HepG2 (cell line): Measurements from ENCODE around the gene TMEM139. TPM values are rescaled to one million over a fixed set of nuclear protein-coding genes. Genes with fewer than 3 reads are reported as not detected.

ENCODE experiments used
- ATAC-seq: fragments of 200-7000 bp; cut with Tn5 transposase; 3 replicates; pipeline ENCODE4 v1.9.1; 2020; ENCODE audit warnings: mild to moderate bottlenecking, moderate library complexity
- BruUV-seq: library from RNA; stranded (reverse); fragments of 400-500 nt; replicated peaks from 2 replicates; lab custom pipeline; 2021; lab: Mats Ljungman, UMichigan
- CTCF ChIA-PET: fragments of 300-600 bp; formaldehyde crosslinking; extraction: SDS; loops from one replicate; lab custom pipeline; 2021; ENCODE audit warnings: low total read pairs, inconsistent platforms, low intra/inter-chr PET ratio; lab: Yijun Ruan, JAX
- POLR2A ChIA-PET: fragments of 350-600 bp; sonication (Branson Sonifier 250); formaldehyde crosslinking; loops from one replicate; lab custom pipeline; 2020; ENCODE audit warnings: antibody characterized with exemption, inconsistent platforms; lab: Yijun Ruan, JAX
- DNase-seq: peaks from one replicate; pipeline ENCODE4 v3.0.0-alpha.2; 2015; ENCODE audit warnings: low spot score
- FAIRE-seq: peaks from 3 replicates; lab custom pipeline; 2011; peaks lifted over from hg19 to GRCh38; lab: Jason Lieb, UNC
- H2AFZ ChIP-seq: one replicate; pipeline ENCODE4 v1.6.1; 2011; ENCODE audit warnings: low read length, inconsistent platforms
- H3K27ac ChIP-seq: fragments of 300-600 bp; 3 replicates; pipeline ENCODE4 v1.8.0; 2011; ENCODE audit warnings: mixed run types, mild to moderate bottlenecking, mixed read lengths, low read length, inconsistent platforms; ENCODE audit not compliant: insufficient read depth; ENCODE audit errors: extremely low read length
- H3K27me3 ChIP-seq, 2 experiments: fragments of 200-600 bp in 1 of 2; 2 replicates in 1 of 2; 3 replicates in 1 of 2; pipeline versions ENCODE4 v1.6.0 to v1.8.0; 2011; ENCODE audit warnings: low read length in 2 of 2, mild to moderate bottlenecking in 2 of 2, moderate library complexity in 2 of 2, inconsistent platforms in 1 of 2; ENCODE audit not compliant: insufficient read depth in 2 of 2, control insufficient read depth in 1 of 2
- H3K36me3 ChIP-seq, 2 experiments: fragments of 200-600 bp in 1 of 2; replicated peaks in 1 of 2; 2 replicates in 1 of 2; 3 replicates in 1 of 2; pipeline versions ENCODE4 v1.5.1 to v1.8.0; 2011; ENCODE audit warnings: low read length in 2 of 2, inconsistent platforms in 1 of 2; ENCODE audit not compliant: insufficient read depth in 2 of 2, control insufficient read depth in 1 of 2
- H3K4me1 ChIP-seq: 2 replicates; pipeline ENCODE4 v1.5.1; 2012; ENCODE audit warnings: low read length, inconsistent platforms; ENCODE audit not compliant: insufficient read depth
- H3K4me2 ChIP-seq: 2 replicates; pipeline ENCODE4 v1.6.0; 2011; ENCODE audit warnings: low read depth, low read length, inconsistent platforms
- H3K4me3 ChIP-seq, 3 experiments: fragments of 200-600 bp in 1 of 3; sonication (generic), shearing (Covaris generic) in 1 of 3; replicated peaks in 1 of 3; 2 replicates each; pipeline ENCODE4 v1.5.1; 2011 to 2016; ENCODE audit warnings: low read length in 3 of 3, inconsistent platforms in 2 of 3, low read depth in 2 of 3, mild to moderate bottlenecking in 2 of 3, control low read depth in 1 of 3, mixed read lengths in 1 of 3; ENCODE audit not compliant: insufficient read depth in 1 of 3
- H3K79me2 ChIP-seq: one replicate; pipeline ENCODE4 v1.6.1; 2011; ENCODE audit warnings: low read length, inconsistent platforms; ENCODE audit not compliant: insufficient read depth
- H3K9ac ChIP-seq: 2 replicates; pipeline ENCODE4 v1.6.0; 2011; ENCODE audit warnings: mild to moderate bottlenecking, low read depth, low read length, inconsistent platforms; ENCODE audit not compliant: insufficient read depth
- H3K9me3 ChIP-seq: 2 replicates; pipeline ENCODE4 v1.5.1; 2012; ENCODE audit warnings: mild to moderate bottlenecking, low read length
- H4K20me1 ChIP-seq: 2 replicates; pipeline ENCODE4 v1.6.0; 2011; ENCODE audit warnings: inconsistent platforms, mild to moderate bottlenecking, low read length, moderate library complexity; ENCODE audit not compliant: insufficient read depth
- ARID2 ChIP-seq: sonication (generic); formaldehyde crosslinking; IDR thresholded peaks from 2 replicates; pipeline ENCODE4 v1.8.1; 2022; ENCODE audit warnings: mild to moderate bottlenecking, missing genetic modification reagents, borderline replicate concordance
- ATF7 ChIP-seq, 2 experiments: fragments of 450-650 bp in 1 of 2; sonication (generic) in 1 of 2; formaldehyde crosslinking in 1 of 2; IDR thresholded peaks; 2 replicates each; pipeline versions ENCODE4 v1.4.0 to v1.6.1; 2016 to 2020; ENCODE audit warnings: antibody characterized with exemption in 1 of 2, mild to moderate bottlenecking in 1 of 2, missing genetic modification reagents in 1 of 2
- CEBPG ChIP-seq: IDR thresholded peaks from 2 replicates; pipeline ENCODE4 v1.6.1; 2016
- FIP1L1 ChIP-seq: fragments of 200-400 bp; formaldehyde crosslinking; IDR thresholded peaks from 2 replicates; pipeline ENCODE4 v1.6.1; 2018; ENCODE audit warnings: low read depth, mild to moderate bottlenecking, low read length, moderate library complexity, borderline replicate concordance; ENCODE audit not compliant: insufficient read depth
- FOXK1 ChIP-seq: sonication (generic); formaldehyde crosslinking; IDR thresholded peaks from 2 replicates; pipeline ENCODE4 v1.4.0; 2020; ENCODE audit warnings: low read depth, missing genetic modification reagents, borderline replicate concordance
- PAX8 ChIP-seq: sonication (generic); formaldehyde crosslinking; IDR thresholded peaks from 2 replicates; pipeline ENCODE4 v1.8.0; 2022; ENCODE audit warnings: mild to moderate bottlenecking, missing genetic modification reagents, borderline replicate concordance
- TAF15 ChIP-seq: fragments of 200-400 bp; formaldehyde crosslinking; IDR thresholded peaks from one replicate; pipeline ENCODE4 v1.6.1; 2018; ENCODE audit warnings: mild to moderate bottlenecking, low read depth, low read length; ENCODE audit not compliant: poor library complexity, severe bottlenecking
- TCF7L2 ChIP-seq: IDR thresholded peaks from 2 replicates; pipeline ENCODE4 v1.6.1; 2011; ENCODE audit warnings: mild to moderate bottlenecking, low read depth, low read length, moderate library complexity
- ZNF3 ChIP-seq: IDR thresholded peaks from 2 replicates; pipeline ENCODE4 v1.7.0; 2017; ENCODE audit warnings: inconsistent platforms
- ZNF441 ChIP-seq: sonication (generic); formaldehyde crosslinking; IDR thresholded peaks from 2 replicates; pipeline ENCODE4 v1.7.0; 2021; ENCODE audit warnings: missing genetic modification reagents, borderline replicate concordance
- ZNF768 ChIP-seq: sonication (generic); formaldehyde crosslinking; IDR thresholded peaks from 2 replicates; pipeline ENCODE4 v1.4.0; 2020; ENCODE audit warnings: missing genetic modification reagents
- WGBS: methylation state at CpG from one replicate; pipeline ENCODE4 v1.1.6; 2017; ENCODE audit warnings: low lambda C conversion rate; 5-methylcytosine and 5-hydroxymethylcytosine counted together
- in situ Hi-C: cut with HindIII; loops from 2 replicates; pipeline ENCODE4 v1.10.0; 2017; ENCODE audit warnings: low pct_unique_long_range_greater_than_20kb; ENCODE audit not compliant: extremely low pct_ligation_motif_present
- intact Hi-C: fragments of 100-400 bp; cut with micrococcal nuclease; formaldehyde crosslinking; loops from one replicate; pipeline ENCODE4 v1.10.0; 2022; ENCODE audit not compliant: unreplicated experiment
- polyA plus RNA-seq, 8 experiments: library from polyadenylated mRNA; depleted of rRNA in 3 of 8; stranded (reverse) in 7 of 8; unstranded in 1 of 8; fragments of >200 nt; fragmentation: Illumina TruSeq in 4 of 8; extraction: Trizol in 4 of 8; gene quantifications; 2 replicates each; pipeline versions ENCODE4 v1.2.1 to v1.2.3, GENCODE V29; 2011 to 2016; ENCODE audit warnings: low read depth in 4 of 8, missing spikeins in 1 of 8, mixed read lengths in 1 of 8; ENCODE audit not compliant: insufficient read depth in 1 of 8
- total RNA-seq, 5 experiments: library from RNA; depleted of rRNA; stranded (reverse); fragments of >200 nt; fragmentation: Illumina TruSeq; extraction: Trizol; gene quantifications; 2 replicates each; pipeline ENCODE4 v1.2.3, GENCODE V29; 2016; ENCODE audit warnings: low read depth in 1 of 5

TMEM139 gene
- total and polyA plus RNA-seq, 2 of the 13 experiments (the other 11 are each of a cell fraction or from before 2014, with no cell fraction given): 7.9 to 14.0 TPM

GRCh38 chr7:143252006-143252405, 32.8 kb upstream of the TMEM139 start:
- ChIA-PET POLR2A (no interaction called here), CTCF (no interaction called here)
- no peak for TF ChIP-seq ZNF3 (CRISPR knock-in tag)
- FAIRE-seq (no peak), ATAC-seq (no peak), DNase-seq (no peak)
- Histone ChIP-seq H3K9ac (no peak overlapping the region), H3K27ac (no peak overlapping the region), H3K27me3 (no peaks in the 10 kb centered on the region), H3K4me2 (no peak overlapping the region), H3K4me3 (no peak overlapping the region), H3K9me3 (no peaks in the 10 kb centered on the region), H2AFZ (no peak overlapping the region), H3K4me1 (peaks cover 16% of the 10 kb centered on the region), H3K36me3 (no peaks in the 10 kb centered on the region), H3K79me2 (no peaks in the 10 kb centered on the region), H4K20me1 (no peaks in the 10 kb centered on the region)
- 74% methylated on average over 2 of the region's 2 CpGs for WGBS
- no TSS peak for BruUV-seq
- intact Hi-C loops (no loop called here), in situ Hi-C loops (no loop called here)

- DNase-seq: no peak
- Histone ChIP-seq H3K4me3 (no peak overlapping the region), H2AFZ (no peak overlapping the region), H3K79me2 (no peaks in the 10 kb centered on the region), H4K20me1 (no peaks in the 10 kb centered on the region), H3K4me1 (peaks cover 17% of the 10 kb centered on the region), H3K9ac (no peak overlapping the region), H3K27me3 (no peaks in the 10 kb centered on the region), H3K9me3 (no peaks in the 10 kb centered on the region), H3K27ac (no peak overlapping the region), H3K4me2 (no peak overlapping the region), H3K36me3 (no peaks in the 10 kb centered on the region)
- CTCF ChIA-PET: no interaction called here
- no TSS peak for BruUV-seq
- WGBS: 17% methylated on average over 3 of the region's 3 CpGs
- intact Hi-C loops (no loop called here), in situ Hi-C loops (no loop called here)
- TF ChIP-seq ARID2 (CRISPR knock-in tag) (no peak), CEBPG (CRISPR knock-in tag) (no peak), ZNF768 (no peak), TCF7L2 (no peak), ATF7 (IDR thresholded peaks at IDR 0.05) (no peak), ATF7 (CRISPR knock-in tag; IDR thresholded peaks at IDR 0.05) (no peak), FOXK1 (CRISPR knock-in tag) (no peak), ZNF441 (CRISPR knock-in tag) (no peak), FIP1L1 (no peak), TAF15 (no peak), PAX8 (no peak)
- POLR2A ChIA-PET: no interaction called here
- no peak for ATAC-seq
- FAIRE-seq: no peak
These were observed 29.2 kb upstream of the TMEM139 start for GRCh38 chr7:143255564-143255963.
